Measurements from ENCODE around the gene ARMC7. TPM values are rescaled to one million over a fixed set of nuclear protein-coding genes. Genes with fewer than 3 reads are reported as not detected.

ARMC7 gene
- total RNA-seq, 1 experiment from 2014 or later: 48.7 TPM

GRCh38 chr17:75115555-75115954, 5.8 kb downstream of the ARMC7 start:
- no TSS peak for BruUV-seq (replicated peaks)
- in situ Hi-C loops (cut with HindIII; ENCODE audit: low pct_unique_long_range_greater_than_20kb, low sequenced_read_pairs): no loop called here
- TF ChIP-seq CTCF (IDR thresholded peaks at IDR 0.05): no peak
- no peak for TF ChIP-seq SIN3A (IDR thresholded peaks at IDR 0.05; ENCODE audit: borderline replicate concordance, insufficient read depth, low read depth, low read length)
- TF ChIP-seq REST (IDR thresholded peaks at IDR 0.05; ENCODE audit: insufficient read depth in 1 of 2, low read depth in 2 of 2, low read length in 1 of 2): no peak
- no peak for TF ChIP-seq TCF7L2 (IDR thresholded peaks at IDR 0.05; ENCODE audit: low read depth, low read length)
- TF ChIP-seq POLR2AphosphoS5 (IDR thresholded peaks at IDR 0.05; ENCODE audit: low read depth, low read length): no peak
- no peaks in the 10 kb centered on the region for H3K36me3 ChIP-seq (ENCODE audit: control insufficient read depth, insufficient read depth, low read length)
- no peaks in the 10 kb centered on the region for H3K9me3 ChIP-seq (ENCODE audit: control insufficient read depth, insufficient read depth, low read depth, low read length)
- no peak overlapping the region for H3K4me3 ChIP-seq (ENCODE audit: low read depth in 2 of 2, low read length in 2 of 2)
- no peak for DNase-seq (ENCODE audit: low read depth, low spot score)
- ATAC-seq: no peak
- H3K27ac ChIP-seq (ENCODE audit: low read length): no peak overlapping the region
- POLR2A ChIA-PET: interaction anchor here (0.6 kb wide), 1 partner anchor 106 kb away, joined by 11 read pairs; no protein-coding TSS in a partner anchor
- no peaks in the 10 kb centered on the region for H3K27me3 ChIP-seq (ENCODE audit: control insufficient read depth, insufficient read depth, low read length)
- intact Hi-C loops (cut with micrococcal nuclease; ENCODE audit: unreplicated experiment): no loop called here
- CTCF ChIA-PET: interaction anchor here (0.9 to 2.2 kb wide), 2 partner anchors 56 to 110 kb away, joined by 4 to 21 read pairs; no protein-coding TSS in a partner anchor
- peaks cover 19% of the 10 kb centered on the region for H3K4me1 ChIP-seq (ENCODE audit: control insufficient read depth, insufficient read depth, low read length)

- no peak for ATAC-seq
- Histone ChIP-seq H3K4me1 (ENCODE audit: control insufficient read depth, insufficient read depth, low read length) (peaks cover 15% of the 10 kb centered on the region), H3K27ac (ENCODE audit: low read length) (no peak overlapping the region), H3K9me3 (ENCODE audit: control insufficient read depth, insufficient read depth, low read depth, low read length) (no peaks in the 10 kb centered on the region), H3K27me3 (ENCODE audit: control insufficient read depth, insufficient read depth, low read length) (no peaks in the 10 kb centered on the region), H3K4me3 (ENCODE audit: low read depth in 2 of 2, low read length in 2 of 2) (no peak overlapping the region), H3K36me3 (ENCODE audit: control insufficient read depth, insufficient read depth, low read length) (no peaks in the 10 kb centered on the region)
- DNase-seq (ENCODE audit: low read depth, low spot score): no peak
- in situ Hi-C loops (cut with HindIII; ENCODE audit: low pct_unique_long_range_greater_than_20kb, low sequenced_read_pairs): no loop called here
- intact Hi-C loops (cut with micrococcal nuclease; ENCODE audit: unreplicated experiment): no loop called here
- ChIA-PET POLR2A (interaction anchor here (0.5 kb wide), 1 partner anchor 46 kb away, joined by 8 read pairs; no protein-coding TSS in a partner anchor), CTCF (interaction anchor here (1.4 kb wide), 1 partner anchor 85 kb away, joined by 3 read pairs; no protein-coding TSS in a partner anchor)
- no TSS peak for BruUV-seq (replicated peaks)
- TF ChIP-seq POLR2AphosphoS5 (IDR thresholded peaks at IDR 0.05; ENCODE audit: low read depth, low read length): no peak
- no peak for TF ChIP-seq REST (IDR thresholded peaks at IDR 0.05; ENCODE audit: insufficient read depth in 1 of 2, low read depth in 2 of 2, low read length in 1 of 2)
- no peak for TF ChIP-seq SIN3A (IDR thresholded peaks at IDR 0.05; ENCODE audit: borderline replicate concordance, insufficient read depth, low read depth, low read length)
- TF ChIP-seq CTCF (IDR thresholded peaks at IDR 0.05): no peak
- no peak for TF ChIP-seq TCF7L2 (IDR thresholded peaks at IDR 0.05; ENCODE audit: low read depth, low read length)
These were observed 7.0 kb downstream of the ARMC7 start for GRCh38 chr17:75116737-75117136.
